PC-9 (cell line): ENCODE data around the gene CACNA1D. TPM values are rescaled to one million over a fixed set of nuclear protein-coding genes. Genes with fewer than 3 reads are reported as not detected.

Source experiments
- BruUV-seq: library from RNA; stranded (reverse); fragments of 400-500 nt; replicated peaks from 2 replicates; lab custom pipeline; 2021; lab: Mats Ljungman, UMichigan
- CTCF ChIA-PET: fragments of 300-600 bp; sonication (Branson Sonifier 250); formaldehyde crosslinking; loops from one replicate; lab custom pipeline; 2022; ENCODE audit warnings: antibody characterized with exemption; lab: Charles Lee
- POLR2A ChIA-PET: fragments of 300-600 bp; sonication (Branson Sonifier 250); formaldehyde crosslinking; loops from one replicate; lab custom pipeline; 2022; ENCODE audit warnings: antibody characterized with exemption; ENCODE audit not compliant: unreplicated experiment; lab: Charles Lee
- DNase-seq, 2 experiments: peaks; one replicate each; pipeline versions ENCODE4 v3.0.0 to v3.0.0-alpha.2; 2015 to 2022; ENCODE audit warnings: mixed read lengths in 1 of 2
- H2AFZ ChIP-seq: fragments of 200-600 bp; sonication (generic); 2 replicates; pipeline ENCODE4 v1.8.1; 2017; ENCODE audit warnings: antibody characterized with exemption
- H3F3A ChIP-seq: fragments of 200-600 bp; sonication (generic); 2 replicates; pipeline ENCODE4 v1.8.1; 2017; ENCODE audit warnings: antibody characterized with exemption, mild to moderate bottlenecking, low read depth; ENCODE audit not compliant: insufficient read depth
- H3K27ac ChIP-seq: fragments of 200-600 bp; sonication (generic); 2 replicates; pipeline ENCODE4 v1.6.1; 2016; ENCODE audit warnings: mixed run types
- H3K27me3 ChIP-seq: fragments of 200-600 bp; sonication (generic); 2 replicates; pipeline ENCODE4 v1.6.1; 2016; ENCODE audit warnings: low read depth, mixed run types; ENCODE audit not compliant: insufficient read depth
- H3K36me3 ChIP-seq: fragments of 200-600 bp; sonication (generic); 2 replicates; pipeline ENCODE4 v1.6.1; 2016; ENCODE audit warnings: low read depth, mixed run types
- H3K4me1 ChIP-seq: fragments of 200-600 bp; sonication (generic); replicated peaks from 2 replicates; pipeline ENCODE4 v1.6.1; 2016; ENCODE audit warnings: mixed run types; ENCODE audit not compliant: insufficient read depth
- H3K4me2 ChIP-seq: fragments of 200-600 bp; sonication (generic); 2 replicates; pipeline ENCODE4 v1.6.1; 2017; ENCODE audit warnings: mixed run types
- H3K4me3 ChIP-seq: fragments of 200-600 bp; sonication (generic); 2 replicates; pipeline ENCODE4 v1.6.1; 2016; ENCODE audit warnings: mixed run types
- H3K79me2 ChIP-seq: fragments of 200-600 bp; sonication (generic); 2 replicates; pipeline ENCODE4 v1.6.1; 2017; ENCODE audit warnings: low read depth, mixed run types
- H3K9me2 ChIP-seq: fragments of 200-600 bp; sonication (generic); 2 replicates; pipeline ENCODE4 v1.8.1; 2017; ENCODE audit warnings: mild to moderate bottlenecking; ENCODE audit not compliant: insufficient read depth
- H3K9me3 ChIP-seq: fragments of 200-600 bp; sonication (generic); 2 replicates; pipeline ENCODE4 v1.8.1; 2016; ENCODE audit warnings: low read depth; ENCODE audit not compliant: insufficient read depth
- H4K20me1 ChIP-seq: fragments of 200-600 bp; sonication (generic); 2 replicates; pipeline ENCODE4 v1.8.1; 2017; ENCODE audit not compliant: insufficient read depth
- EZH2 ChIP-seq: fragments of 200-600 bp; sonication (generic); IDR thresholded peaks from 2 replicates; pipeline ENCODE4 v1.8.0; 2017; ENCODE audit warnings: antibody characterized with exemption, low read depth
- intact Hi-C: fragments of 100-400 bp; cut with micrococcal nuclease; formaldehyde crosslinking; loops from one replicate; pipeline ENCODE4 v1.10.0; 2022; ENCODE audit not compliant: unreplicated experiment
- total RNA-seq: library from RNA; stranded (reverse); gene quantifications from 2 replicates; pipeline ENCODE4 v1.2.3, GENCODE V29; 2021
- TF ChIP-seq, protein P1 (sequence below): fragments of 200-600 bp; sonication (generic); conservative IDR thresholded peaks from 2 replicates; pipeline ENCODE4 v1.6.1; 2017; ENCODE audit warnings: mixed run types, antibody characterized with exemption, mild to moderate bottlenecking, moderate library complexity

The CACNA1D gene
- total RNA-seq, 1 experiment from 2014 or later = not detected

DNA sequence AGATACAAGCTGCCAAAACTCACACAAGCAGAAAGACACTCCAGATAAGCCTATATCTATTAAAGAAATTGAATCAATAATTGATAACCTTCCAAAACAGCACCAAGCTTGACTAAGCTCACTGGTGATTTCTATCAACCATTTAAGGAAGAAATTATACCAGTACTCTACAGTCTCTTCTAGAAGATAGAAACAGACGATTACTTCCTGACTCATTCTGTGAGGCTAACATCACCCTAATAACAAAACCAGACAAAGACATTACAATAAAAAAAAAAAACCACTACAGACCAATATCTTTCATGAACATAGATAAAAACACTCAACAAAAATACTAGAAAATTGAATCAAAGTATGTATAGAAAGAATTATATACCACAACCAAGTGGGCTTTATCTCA, 331.6 kb downstream of the CACNA1D start:
- Histone ChIP-seq H3K79me2 (no peaks in the 10 kb centered on the region), H3K4me2 (no peak overlapping the region), H3K4me1 (no peaks in the 10 kb centered on the region), H3K27ac (no peak overlapping the region), H4K20me1 (no peaks in the 10 kb centered on the region), H3K9me2 (no peaks in the 10 kb centered on the region), H3K36me3 (no peaks in the 10 kb centered on the region), H2AFZ (no peak overlapping the region), H3K9me3 (no peaks in the 10 kb centered on the region), H3F3A (no peaks in the 10 kb centered on the region), H3K27me3 (peaks cover 32% of the 10 kb centered on the region; the same call in 1 of the 2 replicates), H3K4me3 (no peak overlapping the region)
- no peak for DNase-seq
- BruUV-seq = no TSS peak
- ChIA-PET POLR2A (no interaction called here), CTCF (no interaction called here)
- intact Hi-C loops = no loop called here
- TF ChIP-seq EZH2 = no peak
- TF ChIP-seq, protein P1, sequence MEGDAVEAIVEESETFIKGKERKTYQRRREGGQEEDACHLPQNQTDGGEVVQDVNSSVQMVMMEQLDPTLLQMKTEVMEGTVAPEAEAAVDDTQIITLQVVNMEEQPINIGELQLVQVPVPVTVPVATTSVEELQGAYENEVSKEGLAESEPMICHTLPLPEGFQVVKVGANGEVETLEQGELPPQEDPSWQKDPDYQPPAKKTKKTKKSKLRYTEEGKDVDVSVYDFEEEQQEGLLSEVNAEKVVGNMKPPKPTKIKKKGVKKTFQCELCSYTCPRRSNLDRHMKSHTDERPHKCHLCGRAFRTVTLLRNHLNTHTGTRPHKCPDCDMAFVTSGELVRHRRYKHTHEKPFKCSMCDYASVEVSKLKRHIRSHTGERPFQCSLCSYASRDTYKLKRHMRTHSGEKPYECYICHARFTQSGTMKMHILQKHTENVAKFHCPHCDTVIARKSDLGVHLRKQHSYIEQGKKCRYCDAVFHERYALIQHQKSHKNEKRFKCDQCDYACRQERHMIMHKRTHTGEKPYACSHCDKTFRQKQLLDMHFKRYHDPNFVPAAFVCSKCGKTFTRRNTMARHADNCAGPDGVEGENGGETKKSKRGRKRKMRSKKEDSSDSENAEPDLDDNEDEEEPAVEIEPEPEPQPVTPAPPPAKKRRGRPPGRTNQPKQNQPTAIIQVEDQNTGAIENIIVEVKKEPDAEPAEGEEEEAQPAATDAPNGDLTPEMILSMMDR = no peak

DNA sequence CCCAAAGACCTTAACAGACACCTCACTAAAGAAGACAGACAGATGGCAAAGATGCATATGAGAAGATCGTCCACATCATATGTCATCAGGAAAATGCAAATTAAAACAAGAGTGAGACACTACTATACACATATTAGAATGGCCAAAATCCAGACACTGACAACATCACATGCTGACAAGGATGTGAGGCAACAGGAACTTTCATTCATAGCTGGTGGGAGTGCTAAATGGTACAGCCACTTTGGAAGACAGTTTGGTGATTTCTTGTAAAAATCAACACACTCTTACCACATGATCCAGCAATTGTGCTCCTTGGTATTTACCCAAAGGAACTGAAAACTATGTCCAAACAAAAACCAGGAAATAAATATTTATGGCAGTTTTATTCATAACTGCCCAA, 334.2 kb downstream of the CACNA1D start:
- Histone ChIP-seq H3K9me3 (no peaks in the 10 kb centered on the region), H3K36me3 (no peaks in the 10 kb centered on the region), H4K20me1 (no peaks in the 10 kb centered on the region), H3K9me2 (no peaks in the 10 kb centered on the region), H3K27me3 (peaks cover 23% of the 10 kb centered on the region; the same call in 1 of the 2 replicates), H3K4me3 (no peak overlapping the region), H3K79me2 (no peaks in the 10 kb centered on the region), H3F3A (no peaks in the 10 kb centered on the region), H3K27ac (no peak overlapping the region), H3K4me2 (no peak overlapping the region), H2AFZ (no peak overlapping the region), H3K4me1 (no peaks in the 10 kb centered on the region)
- TF ChIP-seq EZH2 = no peak
- TF ChIP-seq, protein P1 = no peak
- no TSS peak for BruUV-seq
- intact Hi-C loops = no loop called here
- no peak for DNase-seq
- ChIA-PET POLR2A (no interaction called here), CTCF (no interaction called here)

DNA sequence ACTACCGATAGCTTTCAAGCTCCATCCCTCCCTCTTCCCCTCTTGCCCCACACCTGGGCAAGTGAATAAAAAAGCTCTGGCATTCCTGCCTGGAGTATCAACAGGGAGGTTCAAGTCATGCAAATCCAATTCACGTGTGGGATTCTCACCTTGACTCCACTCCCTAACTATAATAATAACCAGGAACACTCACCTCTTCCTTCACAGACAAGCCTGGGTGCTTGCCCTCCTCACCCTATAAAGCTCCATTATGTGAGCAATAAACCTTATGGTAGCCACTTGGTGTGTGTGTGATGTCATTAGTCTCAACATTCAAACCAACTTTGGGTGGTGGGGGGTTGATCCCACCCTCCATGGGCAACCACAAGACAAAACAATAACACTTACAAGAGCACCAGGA, 335.2 kb downstream of the CACNA1D start:
- intact Hi-C loops = no loop called here
- H3K36me3 ChIP-seq = no peaks in the 10 kb centered on the region
- no peak overlapping the region for H3K4me2 ChIP-seq
- TF ChIP-seq, protein P1 = no peak
- TF ChIP-seq EZH2 = no peak
- no peaks in the 10 kb centered on the region for H3K9me3 ChIP-seq
- peaks cover 23% of the 10 kb centered on the region; the same call in 1 of the 2 replicates for H3K27me3 ChIP-seq
- ChIA-PET POLR2A (no interaction called here), CTCF (no interaction called here)
- H2AFZ ChIP-seq = no peak overlapping the region
- no peak overlapping the region for H3K4me3 ChIP-seq
- no peaks in the 10 kb centered on the region for H3K9me2 ChIP-seq
- no peaks in the 10 kb centered on the region for H3K4me1 ChIP-seq
- no TSS peak for BruUV-seq
- no peaks in the 10 kb centered on the region for H3K79me2 ChIP-seq
- no peaks in the 10 kb centered on the region for H4K20me1 ChIP-seq
- DNase-seq = no peak
- H3F3A ChIP-seq = no peaks in the 10 kb centered on the region
- no peak overlapping the region for H3K27ac ChIP-seq
